Spinal cord (tissue), 10 donors: ENCODE measurements around the gene UST. TPM values are rescaled to one million over a fixed set of nuclear protein-coding genes. Genes with fewer than 3 reads are reported as not detected.
"Not testable (repeated sequence)": the region's sequence is repeated elsewhere in the genome, so short reads cannot be mapped to it uniquely, and the experiment has no call there.

Experiments used
- DNase-seq, 6 donors: peaks; one replicate each; pipeline versions ENCODE4 v3.0.0 to v3.0.0-alpha.2; 2013 to 2015; ENCODE audit warnings: low spot score in 6 of 6, low read depth in 4 of 6
- H3K27ac ChIP-seq: one replicate; pipeline ENCODE4 v1.5.1; 2013; ENCODE audit warnings: low read depth, low read length, control low read depth
- H3K27me3 ChIP-seq: one replicate; pipeline ENCODE4 v1.6.1; 2013; ENCODE audit warnings: low read length; ENCODE audit not compliant: control insufficient read depth, insufficient read depth
- H3K36me3 ChIP-seq: one replicate; pipeline ENCODE4 v1.6.1; 2013; ENCODE audit warnings: low read length; ENCODE audit not compliant: control insufficient read depth, insufficient read depth
- H3K4me1 ChIP-seq: one replicate; pipeline ENCODE4 v1.6.1; 2013; ENCODE audit warnings: low read length; ENCODE audit not compliant: control insufficient read depth, insufficient read depth
- H3K4me3 ChIP-seq: one replicate; pipeline ENCODE4 v1.5.1; 2013; ENCODE audit warnings: low read depth, low read length, control low read depth
- H3K9me3 ChIP-seq: one replicate; pipeline ENCODE4 v1.6.1; 2013; ENCODE audit warnings: low read length; ENCODE audit not compliant: control insufficient read depth, insufficient read depth
- WGBS: methylation state at CpG from one replicate; pipeline ENCODE4 v1.1.5; 2013; ENCODE audit warnings: missing lambda C conversion rate; ENCODE audit not compliant: insufficient coverage; 5-methylcytosine and 5-hydroxymethylcytosine counted together
- polyA plus RNA-seq, 2 donors: library from polyadenylated mRNA; unstranded; fragments of 120-200 nt; gene quantifications; one replicate each; pipeline ENCODE4 v1.2.1, GENCODE V29; 2013; ENCODE audit not compliant: insufficient read length in 2 of 2
- total RNA-seq, 2 donors: library from RNA; depleted of rRNA in 1 of 2; stranded (reverse); fragments of 120-200 nt in 1 of 2; fragments of >200 nt in 1 of 2; gene quantifications; one replicate each; pipeline versions ENCODE4 v1.2.3 to v1.2.4, GENCODE V29; 2013 to 2014
- donor health status: healthy.

The UST gene
- total and polyA plus RNA-seq, 4 donors = 21.5 to 28.9 (median 23.5) TPM

DNA sequence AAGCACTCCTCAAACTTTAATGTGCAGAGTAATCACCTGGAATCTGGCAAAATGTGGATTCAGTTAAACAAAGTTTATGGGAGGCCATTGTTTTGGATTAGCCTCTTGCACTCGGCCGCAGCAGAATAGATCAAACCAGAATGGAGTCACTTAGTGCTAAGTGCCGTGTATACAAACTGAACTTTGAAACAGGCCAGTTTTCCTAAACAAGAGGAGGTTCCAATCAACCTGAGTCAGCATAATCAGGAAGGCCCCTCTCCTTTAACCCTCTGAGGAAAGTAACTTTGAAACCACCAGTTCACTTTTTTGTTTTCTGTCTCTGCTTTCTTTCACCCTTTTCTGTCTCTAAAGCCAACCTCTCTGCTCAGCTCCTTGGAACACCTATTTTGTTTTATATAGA is 92.2 kb downstream of the UST start:
- Histone ChIP-seq H3K36me3 (no peaks in the 10 kb centered on the region), H3K27me3 (no peaks in the 10 kb centered on the region), H3K4me3 (no peak overlapping the region), H3K4me1 (no peaks in the 10 kb centered on the region), H3K27ac (no peak overlapping the region), H3K9me3 (no peaks in the 10 kb centered on the region)
- DNase-seq = no peak
- WGBS = 60% methylated on average over 3 of the region's 3 CpGs

DNA sequence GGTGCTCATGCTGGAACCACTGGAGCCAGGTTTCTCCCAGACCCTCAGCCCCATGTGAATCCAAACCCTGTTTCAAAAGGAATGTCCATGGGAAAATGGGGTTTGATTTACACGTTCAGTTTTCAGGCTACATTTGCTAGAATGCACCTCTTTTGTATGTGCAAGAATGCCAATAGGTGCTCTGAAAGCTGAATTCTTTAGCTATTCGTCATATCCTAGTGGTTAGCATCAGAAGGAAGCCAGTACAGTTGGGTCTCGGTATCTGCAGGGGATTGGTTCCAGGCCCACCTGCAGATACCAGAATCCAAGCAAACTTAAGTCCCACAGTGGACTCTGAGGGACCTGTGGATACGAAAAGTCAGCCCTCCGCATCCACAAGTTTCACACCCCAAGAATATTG is 93.4 kb downstream of the UST start:
- H3K27me3 ChIP-seq = no peaks in the 10 kb centered on the region
- H3K36me3 ChIP-seq = no peaks in the 10 kb centered on the region
- no peaks in the 10 kb centered on the region for H3K9me3 ChIP-seq
- DNase-seq = no peak
- H3K4me1 ChIP-seq = no peaks in the 10 kb centered on the region
- no peak overlapping the region for H3K27ac ChIP-seq
- H3K4me3 ChIP-seq = no peak overlapping the region
- 90% methylated on average over 3 of the region's 5 CpGs for WGBS

DNA sequence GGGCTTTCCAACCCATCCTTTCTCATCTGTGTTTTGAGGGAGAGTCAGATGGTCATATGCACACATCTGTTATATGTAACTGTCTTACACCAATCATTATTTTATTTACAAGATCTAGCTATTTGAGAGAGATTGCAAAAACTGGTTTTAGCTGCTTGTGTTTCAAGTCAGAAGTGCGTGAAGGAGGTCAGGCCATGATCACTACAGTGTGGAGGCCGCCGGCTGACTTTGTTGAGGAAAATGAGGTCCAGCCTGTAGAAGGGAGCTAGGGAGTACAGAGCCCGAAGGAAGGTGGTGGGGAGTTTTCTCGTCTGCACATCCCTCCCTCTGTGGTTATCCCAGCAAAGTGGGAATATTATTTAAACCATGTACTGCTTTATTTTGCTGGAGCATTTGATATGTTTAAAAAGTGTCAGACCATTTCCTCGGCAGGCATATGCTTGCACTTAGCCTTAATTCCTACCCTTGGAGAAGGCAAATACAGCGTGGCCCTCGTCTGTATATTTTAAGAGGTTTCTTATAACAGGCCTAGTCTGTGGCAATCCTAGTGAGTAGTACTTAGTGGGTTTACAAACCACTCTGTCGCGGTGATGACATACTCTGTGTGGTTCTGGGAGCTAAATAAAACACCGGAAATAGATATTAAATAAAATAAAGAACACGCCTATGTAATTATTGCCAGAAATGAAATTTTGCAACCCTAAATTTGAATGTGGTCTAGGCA is 95.6 kb downstream of the UST start:
- no peak overlapping the region for H3K27ac ChIP-seq
- H3K36me3 ChIP-seq = no peaks in the 10 kb centered on the region
- 100% methylated on average over 5 of the region's 12 CpGs for WGBS
- H3K27me3 ChIP-seq = no peaks in the 10 kb centered on the region
- H3K4me3 ChIP-seq = no peak overlapping the region
- H3K9me3 ChIP-seq = no peaks in the 10 kb centered on the region
- no peak for DNase-seq
- no peaks in the 10 kb centered on the region for H3K4me1 ChIP-seq

DNA sequence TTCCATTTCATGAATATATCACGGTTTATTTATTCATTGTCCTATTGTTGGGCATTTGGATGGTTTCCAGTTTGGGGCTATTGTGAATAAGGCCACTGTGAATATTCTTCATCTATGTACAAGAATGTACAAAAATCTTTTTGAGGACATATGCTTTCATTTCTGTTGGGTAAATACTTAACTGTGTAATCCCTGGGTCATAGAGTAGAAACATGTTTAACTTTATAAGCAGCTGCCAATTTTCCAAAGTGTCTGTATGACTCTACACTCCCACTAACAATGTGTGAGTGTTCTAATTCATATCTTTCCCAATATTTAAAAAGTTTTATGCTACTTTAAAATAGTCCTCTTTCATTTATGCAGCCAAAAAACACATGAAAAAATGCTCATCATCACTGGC is 98.6 kb downstream of the UST start:
- DNase-seq = no peak
- Histone ChIP-seq H3K27ac (no peak overlapping the region), H3K36me3 (no peaks in the 10 kb centered on the region), H3K4me1 (no peaks in the 10 kb centered on the region), H3K27me3 (no peaks in the 10 kb centered on the region), H3K9me3 (no peaks in the 10 kb centered on the region), H3K4me3 (no peak overlapping the region)
- no CpG with 5 or more reads among the region's 1 CpG for WGBS

DNA sequence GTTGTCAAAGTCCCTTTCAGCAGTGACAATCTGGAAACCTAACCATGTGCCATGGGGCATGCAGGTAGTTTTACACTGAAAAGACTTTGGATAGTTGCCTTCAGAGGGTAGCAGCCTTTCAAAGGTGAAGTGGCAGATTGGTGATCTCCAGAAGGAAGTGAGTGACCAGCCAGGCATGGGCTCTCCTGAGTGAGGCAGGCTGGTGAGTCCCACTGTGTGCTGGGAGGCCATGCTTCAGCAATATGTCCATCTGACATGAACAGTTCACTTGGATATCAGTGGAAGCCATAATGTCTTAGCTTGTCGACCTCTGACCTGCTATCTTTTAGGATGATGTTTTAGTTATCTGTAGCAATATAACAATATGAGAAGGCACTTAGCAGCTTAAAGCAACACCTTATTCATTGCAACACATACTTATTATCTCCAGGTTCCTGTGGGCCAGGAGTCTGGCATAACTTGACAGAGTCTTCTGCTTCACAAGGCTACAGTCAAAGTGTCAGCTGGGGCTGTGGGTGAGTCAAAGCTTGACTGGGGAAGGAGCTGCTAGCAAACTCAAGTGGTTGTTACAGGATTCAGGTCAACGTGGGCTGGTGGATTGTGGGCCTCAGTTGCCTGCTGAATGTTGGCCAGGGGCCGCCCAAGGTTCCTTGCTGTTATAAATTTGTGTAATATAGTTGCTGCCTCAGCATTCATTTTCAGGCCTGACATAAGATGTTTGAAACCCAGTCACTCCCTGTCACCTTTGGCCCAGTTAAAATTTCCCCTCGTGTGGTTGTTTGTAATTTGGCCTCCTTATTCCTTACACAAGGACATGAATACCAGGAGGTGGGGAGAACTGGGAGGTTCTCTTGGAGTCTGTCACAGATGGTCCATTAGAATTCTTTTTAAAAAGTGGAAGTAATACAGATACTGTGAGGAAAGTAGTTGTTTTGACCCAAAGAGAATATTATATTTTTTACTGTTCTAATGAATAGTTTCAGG is 100.2 kb downstream of the UST start:
- no peak for DNase-seq
- H3K27me3 ChIP-seq = no peaks in the 10 kb centered on the region
- no peak overlapping the region for H3K27ac ChIP-seq
- no peaks in the 10 kb centered on the region for H3K36me3 ChIP-seq
- peaks cover 8% of the 10 kb centered on the region for H3K4me1 ChIP-seq
- 70% methylated on average over 1 of the region's 4 CpGs for WGBS
- no peaks in the 10 kb centered on the region for H3K9me3 ChIP-seq
- H3K4me3 ChIP-seq = no peak overlapping the region

DNA sequence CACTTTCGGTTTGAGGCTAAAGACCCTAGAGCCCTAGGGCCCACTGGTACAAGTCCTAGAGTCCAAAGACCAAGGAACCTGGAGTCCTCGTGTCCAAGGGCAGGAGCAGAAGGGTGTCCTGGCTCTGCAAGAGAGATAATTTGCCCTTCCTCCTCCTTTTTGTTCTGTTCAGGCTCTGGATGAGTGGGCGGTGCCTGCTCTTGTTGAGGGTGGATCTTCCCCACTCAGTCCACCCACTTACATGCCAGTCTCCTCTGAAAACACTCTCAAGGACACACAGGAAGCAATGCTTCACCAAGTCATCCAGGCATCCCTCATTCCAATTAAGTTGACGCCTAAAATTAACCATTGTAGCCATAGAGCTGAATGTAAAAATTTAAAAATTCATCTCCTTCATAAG is 102.1 kb downstream of the UST start:
- Histone ChIP-seq H3K4me1 (peaks cover 11% of the 10 kb centered on the region), H3K36me3 (no peaks in the 10 kb centered on the region), H3K4me3 (no peak overlapping the region), H3K27me3 (no peaks in the 10 kb centered on the region), H3K9me3 (no peaks in the 10 kb centered on the region), H3K27ac (no peak overlapping the region)
- WGBS = 83% methylated on average over 2 of the region's 4 CpGs
- DNase-seq = no peak

DNA sequence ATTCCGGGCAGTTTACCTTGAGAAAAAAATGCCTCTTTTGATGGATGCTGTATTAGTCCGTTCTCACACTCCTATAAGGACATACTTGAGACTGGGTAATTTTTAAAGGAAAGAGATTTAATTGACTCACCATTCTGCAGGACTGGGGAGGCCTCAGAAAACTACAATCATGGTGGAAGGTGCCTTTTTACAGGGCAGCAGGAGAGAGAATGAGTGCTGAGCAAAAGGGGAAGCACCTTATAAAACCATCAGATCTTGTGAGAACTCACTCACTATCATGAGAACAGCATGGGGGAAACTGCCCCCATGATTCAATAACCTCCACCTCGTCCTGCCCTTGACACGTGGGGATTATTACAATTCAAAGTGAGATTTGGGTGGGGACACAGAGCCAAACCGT is 102.6 kb downstream of the UST start:
- not testable (repeated sequence) for H3K9me3 ChIP-seq, H3K36me3 ChIP-seq, DNase-seq, H3K27ac ChIP-seq, H3K27me3 ChIP-seq, H3K4me3 ChIP-seq
- no CpG with 5 or more reads among the region's 5 CpGs for WGBS
- peaks cover 11% of the 10 kb centered on the region for H3K4me1 ChIP-seq

DNA sequence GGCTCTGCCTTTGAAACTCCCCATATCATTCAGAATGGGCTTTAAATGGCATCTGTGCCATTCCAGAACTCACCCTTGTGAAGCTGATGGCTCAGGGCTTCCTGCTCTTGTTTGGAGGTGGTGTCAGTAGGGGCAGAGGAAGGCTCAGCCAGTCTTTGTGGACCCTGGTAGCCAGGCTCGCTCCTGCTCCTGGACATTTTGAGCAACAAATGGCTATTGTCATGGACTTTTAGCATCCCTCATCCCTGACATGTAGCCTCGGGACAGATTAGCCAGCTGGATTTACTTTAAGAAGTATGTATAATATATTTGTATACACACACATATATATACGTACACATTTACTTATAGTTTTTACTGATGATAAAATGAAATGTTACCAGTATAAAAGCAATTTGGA is 104.1 kb downstream of the UST start:
- H3K4me1 ChIP-seq = peaks cover 11% of the 10 kb centered on the region
- no CpG with 5 or more reads among the region's 3 CpGs for whole genome bisulfite sequencing
- no peak for DNase-seq

DNA sequence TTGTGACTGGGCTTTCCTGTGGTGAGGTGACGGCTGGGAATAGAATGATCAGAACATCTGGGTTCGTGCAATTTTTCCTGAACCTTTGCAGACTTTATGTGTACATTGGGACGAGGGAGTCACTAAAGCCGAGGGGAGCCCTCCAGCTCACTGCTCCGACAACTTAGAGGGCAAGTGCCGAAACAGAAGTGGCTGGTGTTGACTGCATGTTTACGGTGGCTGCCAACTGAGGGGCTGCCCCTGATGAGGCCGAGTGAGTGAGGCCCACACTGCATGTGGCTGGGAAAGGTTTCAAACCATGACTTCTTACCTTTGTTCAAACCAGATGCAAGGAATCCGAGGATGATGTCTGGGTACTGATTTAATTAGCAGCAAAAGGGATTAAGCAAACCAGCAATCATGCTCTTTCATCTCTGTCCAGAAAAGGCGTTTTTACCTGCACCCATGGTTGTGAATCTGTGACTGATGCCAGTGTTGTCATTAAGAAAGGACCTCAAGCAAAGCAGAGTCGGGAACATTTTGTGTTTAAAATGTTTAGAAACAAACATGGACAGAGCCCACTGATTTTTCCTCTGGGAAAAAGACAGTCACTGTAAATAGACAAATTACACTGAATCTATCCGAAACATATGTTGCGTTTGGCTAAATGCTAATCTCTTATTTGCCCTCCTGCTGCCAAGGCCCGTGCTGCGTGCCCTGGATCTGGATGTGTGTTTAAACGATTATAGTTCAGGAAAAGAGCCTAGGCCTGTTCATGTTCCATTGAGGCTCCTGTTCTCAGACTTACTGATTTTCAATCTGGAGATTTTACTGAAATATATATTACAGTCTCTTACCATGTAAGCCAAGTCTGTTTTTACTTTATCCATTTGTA is 105.1 kb downstream of the UST start:
- H3K9me3 ChIP-seq = no peaks in the 10 kb centered on the region
- H3K4me3 ChIP-seq = no peak overlapping the region
- H3K27ac ChIP-seq = no peak overlapping the region
- peak in 3 of 6 donors; percentile 15 to 77 (median 75) for DNase-seq
- H3K27me3 ChIP-seq = no peaks in the 10 kb centered on the region
- no peaks in the 10 kb centered on the region for H3K36me3 ChIP-seq
- 28% methylated on average over 11 of the region's 16 CpGs for WGBS
- H3K4me1 ChIP-seq = peaks cover 11% of the 10 kb centered on the region

More for the DNA sequence above, 104.1 kb downstream of the UST start:
- no peaks in the 10 kb centered on the region for H3K9me3 ChIP-seq
- no peaks in the 10 kb centered on the region for H3K27me3 ChIP-seq
- H3K36me3 ChIP-seq = no peaks in the 10 kb centered on the region
- no peak overlapping the region for H3K27ac ChIP-seq
- H3K4me3 ChIP-seq = no peak overlapping the region
